Natural killer cell treated with Interleukin-12 subunit alpha and Interleukin-12 subunit beta and Interleukin-15 and Interleukin-18, amount 100 ng/mL, for 72 hours (primary cell): ENCODE results near the gene COL1A1. TPM values are rescaled to one million over a fixed set of nuclear protein-coding genes. Genes with fewer than 3 reads are reported as not detected.

Source experiments
- ATAC-seq, 2 donors: fragments of 150-1000 bp; cut with Tn5 transposase in 1 of 2; sonication (Bioruptor Pico), chemical (Tn5 transposase) in 1 of 2; 2 replicates each; pipeline ENCODE4 v1.10.0; 2021
- DNase-seq: peaks from one replicate; pipeline ENCODE4 v3.0.0; 2022; ENCODE audit warnings: low spot score
- H3K27ac Mint-ChIP-seq, 2 donors: 1 replicate in 1 of 2; 2 replicates in 1 of 2; pipeline ENCODE4 v1.8.0; 2022; ENCODE audit warnings: mixed read lengths in 2 of 2, mild to moderate bottlenecking in 1 of 2, moderate library complexity in 1 of 2
- H3K27me3 Mint-ChIP-seq, 2 donors: 1 replicate in 1 of 2; 2 replicates in 1 of 2; pipeline ENCODE4 v1.8.0; 2022; ENCODE audit warnings: mixed read lengths in 2 of 2
- H3K36me3 Mint-ChIP-seq: one replicate; pipeline ENCODE4 v1.8.0; 2022; ENCODE audit warnings: mixed read lengths
- H3K4me1 Mint-ChIP-seq, 2 donors: 1 replicate in 1 of 2; 2 replicates in 1 of 2; pipeline ENCODE4 v1.8.0; 2022; ENCODE audit warnings: low read depth in 2 of 2, mixed read lengths in 2 of 2, mild to moderate bottlenecking in 1 of 2
- H3K4me3 Mint-ChIP-seq: one replicate; pipeline ENCODE4 v1.8.0; 2022; ENCODE audit warnings: mixed read lengths
- H3K9me3 Mint-ChIP-seq: 2 replicates; pipeline ENCODE4 v1.8.0; 2022; ENCODE audit warnings: mixed read lengths
- total RNA-seq, 2 donors: library from RNA; stranded (reverse); gene quantifications; one replicate each; pipeline ENCODE4 v1.2.3, GENCODE V29; 2022

Gene COL1A1
- total RNA-seq, 2 donors from 2014 or later = 1.7 TPM; not detected in 1

DNA sequence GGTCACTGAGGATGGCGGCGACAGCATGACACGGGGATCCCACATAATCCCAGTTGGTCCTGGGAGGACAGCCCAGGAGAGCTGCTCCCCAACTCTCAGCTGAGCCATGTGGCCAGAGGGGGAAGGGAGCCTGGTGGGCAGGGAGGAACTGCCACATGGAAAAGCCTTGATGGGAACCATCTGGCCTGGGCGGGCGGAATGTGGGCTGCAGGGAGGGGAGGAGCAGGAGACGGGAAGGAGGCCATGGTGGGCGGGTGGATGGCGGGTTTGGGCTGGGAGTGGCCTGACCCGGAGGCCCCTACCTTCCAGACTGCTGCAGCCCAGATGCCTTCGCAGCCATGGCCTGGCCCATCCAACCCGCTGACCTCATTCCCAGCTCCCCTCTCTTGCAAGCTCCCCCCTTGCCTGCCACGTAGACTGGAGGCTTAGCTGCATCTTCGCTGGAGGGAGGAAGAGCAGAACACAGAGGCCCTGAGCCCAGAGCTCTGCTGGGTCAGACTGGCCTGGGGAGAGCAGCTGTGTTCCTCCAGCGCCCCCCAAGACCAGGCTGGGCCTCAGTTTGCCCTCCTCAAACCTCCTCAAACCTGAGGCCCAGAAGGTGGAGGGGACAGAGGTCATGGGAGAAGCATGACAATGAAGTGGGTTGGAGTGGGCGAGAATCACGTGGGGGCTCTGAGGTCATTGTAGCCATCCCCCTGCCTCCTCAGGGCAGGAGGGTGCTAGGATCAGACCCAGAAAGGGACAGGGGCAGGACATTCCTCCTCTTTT lies 8.2 kb upstream of the COL1A1 start:
- H3K36me3 Mint-ChIP-seq = no peaks in the 10 kb centered on the region
- ATAC-seq = no peak
- no peaks in the 10 kb centered on the region for H3K9me3 Mint-ChIP-seq
- H3K4me3 Mint-ChIP-seq = no peak overlapping the region
- H3K4me1 Mint-ChIP-seq = peaks cover 19 to 29% of the 10 kb centered on the region in 2 donors
- no peak overlapping the region for H3K27ac Mint-ChIP-seq
- DNase-seq = no peak
- peaks cover 49 to 72% of the 10 kb centered on the region in 2 donors for H3K27me3 Mint-ChIP-seq

GRCh38 chr17:50209133-50209471 lies 7.7 kb upstream of the COL1A1 start:
- no peak for ATAC-seq
- Mint-ChIP-seq H3K4me3 (no peak overlapping the region), H3K4me1 (peaks cover 19 to 29% of the 10 kb centered on the region in 2 donors), H3K9me3 (no peaks in the 10 kb centered on the region), H3K27me3 (peaks cover 44 to 67% of the 10 kb centered on the region in 2 donors), H3K27ac (no peak overlapping the region), H3K36me3 (no peaks in the 10 kb centered on the region)
- DNase-seq = no peak

GRCh38 chr17:50208611-50209061 lies 7.2 kb upstream of the COL1A1 start:
- no peak overlapping the region for H3K4me3 Mint-ChIP-seq
- H3K36me3 Mint-ChIP-seq = no peaks in the 10 kb centered on the region

DNA sequence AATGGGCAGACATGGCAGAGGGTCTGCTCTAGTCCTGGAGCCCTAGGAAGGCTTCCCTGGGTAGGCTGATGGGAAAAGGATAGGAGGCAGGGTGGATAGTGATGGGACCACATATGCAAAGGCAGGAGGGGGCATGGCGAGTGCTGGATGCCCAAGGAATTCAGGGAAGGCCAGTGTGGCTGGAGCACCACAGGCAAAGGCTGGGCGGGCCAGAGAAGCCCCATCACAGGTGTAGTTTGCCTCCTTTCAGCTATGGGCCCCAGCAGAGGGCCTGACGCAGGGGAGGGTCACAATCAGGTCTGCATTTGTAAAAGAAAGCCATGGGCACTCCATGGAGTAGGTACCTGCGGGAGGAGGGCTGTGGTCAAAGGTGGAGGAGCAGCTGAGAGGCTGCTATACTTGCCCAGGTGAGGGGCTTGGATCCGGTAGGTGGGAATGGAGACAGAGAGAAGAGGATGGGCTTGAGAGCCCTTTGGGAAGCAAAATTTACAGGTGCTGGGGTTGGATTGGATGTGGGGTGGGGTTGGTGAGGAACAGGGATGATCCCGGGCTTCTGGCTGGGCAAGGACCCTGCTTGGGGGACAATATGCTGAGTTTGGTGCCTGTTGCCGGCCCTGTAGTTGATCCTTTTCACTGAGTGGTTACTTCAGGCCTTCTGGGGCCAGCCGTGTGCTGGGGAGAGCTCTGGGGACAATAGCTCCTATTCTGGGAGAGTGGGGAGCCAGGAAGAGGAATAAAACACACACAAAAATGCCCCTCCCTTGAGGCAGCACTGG lies 6.5 kb upstream of the COL1A1 start:
- no peak for ATAC-seq
- no peaks in the 10 kb centered on the region for H3K36me3 Mint-ChIP-seq
- peaks cover 46 to 66% of the 10 kb centered on the region in 2 donors for H3K27me3 Mint-ChIP-seq
- DNase-seq = no peak
- H3K4me1 Mint-ChIP-seq = peaks cover 15 to 24% of the 10 kb centered on the region in 2 donors
- no peaks in the 10 kb centered on the region for H3K9me3 Mint-ChIP-seq
- no peak overlapping the region for H3K4me3 Mint-ChIP-seq
- no peak overlapping the region for H3K27ac Mint-ChIP-seq

More at GRCh38 chr17:50208611-50209061, 7.2 kb upstream of the COL1A1 start:
- Mint-ChIP-seq H3K4me1 (peaks cover 19 to 29% of the 10 kb centered on the region in 2 donors), H3K9me3 (no peaks in the 10 kb centered on the region), H3K27ac (no peak overlapping the region), H3K27me3 (peaks cover 44 to 65% of the 10 kb centered on the region in 2 donors)
- DNase-seq (no peak), ATAC-seq (no peak)

DNA sequence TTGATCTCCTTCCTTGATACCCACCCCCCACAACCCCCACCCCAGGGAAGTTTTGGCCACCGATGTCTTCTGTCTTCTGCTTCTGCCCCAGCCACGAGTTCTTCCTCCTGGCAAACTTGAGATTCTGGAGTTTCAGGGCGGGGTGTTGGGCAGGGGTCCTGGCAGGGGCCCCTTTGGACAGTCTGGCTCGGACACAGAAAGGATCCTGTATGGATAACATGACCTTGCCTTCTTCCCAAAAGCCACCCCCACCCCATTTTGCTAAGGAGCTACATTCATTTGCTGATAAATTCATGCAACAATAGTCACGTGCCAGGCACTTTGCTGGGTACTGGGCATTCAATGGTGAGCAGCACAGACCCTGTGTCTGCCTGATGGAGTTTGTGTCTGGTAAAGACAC lies 5.9 kb upstream of the COL1A1 start:
- Mint-ChIP-seq H3K36me3 (no peaks in the 10 kb centered on the region), H3K4me3 (no peak overlapping the region), H3K27ac (no peak overlapping the region), H3K9me3 (no peaks in the 10 kb centered on the region), H3K4me1 (peaks cover 12 to 18% of the 10 kb centered on the region in 2 donors), H3K27me3 (peaks cover 52 to 70% of the 10 kb centered on the region in 2 donors)
- ATAC-seq (no peak), DNase-seq (no peak)

GRCh38 chr17:50206604-50207293 lies 5.3 kb upstream of the COL1A1 start:
- no peak for DNase-seq
- Mint-ChIP-seq H3K27me3 (peaks cover 56 to 70% of the 10 kb centered on the region in 2 donors), H3K4me1 (peaks cover 11 to 12% of the 10 kb centered on the region in 2 donors), H3K36me3 (no peaks in the 10 kb centered on the region), H3K27ac (no peak overlapping the region), H3K4me3 (no peak overlapping the region), H3K9me3 (no peaks in the 10 kb centered on the region)
- no peak for ATAC-seq

DNA sequence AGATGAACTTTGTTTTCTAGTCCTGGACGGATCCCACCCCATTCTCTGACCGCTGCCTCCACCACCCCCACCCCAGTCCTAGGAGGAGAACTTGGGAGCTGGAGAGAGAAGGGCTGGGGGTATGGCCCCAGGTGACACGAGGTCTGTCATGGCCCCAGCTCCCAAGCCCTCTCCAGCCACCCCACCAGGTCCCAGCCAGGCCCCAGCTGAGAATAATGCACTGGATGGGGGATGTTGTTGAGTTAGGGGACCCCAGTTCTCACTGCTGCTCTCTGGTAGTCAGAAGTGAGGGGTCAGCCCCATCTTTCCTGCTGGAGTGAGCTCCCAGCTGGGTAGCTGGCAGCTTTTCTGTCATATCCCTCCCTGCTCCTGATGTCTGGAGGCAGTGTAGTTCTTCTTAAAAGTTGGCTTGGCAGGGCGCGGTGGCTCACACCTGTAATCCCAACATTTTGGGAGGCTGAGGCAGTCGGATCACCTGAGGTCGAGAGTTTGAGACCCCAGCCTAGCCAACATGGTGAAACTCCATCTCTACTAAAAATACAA lies 4.6 kb upstream of the COL1A1 start:
- Mint-ChIP-seq H3K4me1 (peaks cover 9 to 12% of the 10 kb centered on the region in 2 donors), H3K4me3 (no peak overlapping the region), H3K27ac (no peak overlapping the region), H3K9me3 (no peaks in the 10 kb centered on the region), H3K36me3 (no peaks in the 10 kb centered on the region), H3K27me3 (peaks cover 54 to 68% of the 10 kb centered on the region in 2 donors)
- DNase-seq (peak; percentile 12), ATAC-seq (no peak)

DNA sequence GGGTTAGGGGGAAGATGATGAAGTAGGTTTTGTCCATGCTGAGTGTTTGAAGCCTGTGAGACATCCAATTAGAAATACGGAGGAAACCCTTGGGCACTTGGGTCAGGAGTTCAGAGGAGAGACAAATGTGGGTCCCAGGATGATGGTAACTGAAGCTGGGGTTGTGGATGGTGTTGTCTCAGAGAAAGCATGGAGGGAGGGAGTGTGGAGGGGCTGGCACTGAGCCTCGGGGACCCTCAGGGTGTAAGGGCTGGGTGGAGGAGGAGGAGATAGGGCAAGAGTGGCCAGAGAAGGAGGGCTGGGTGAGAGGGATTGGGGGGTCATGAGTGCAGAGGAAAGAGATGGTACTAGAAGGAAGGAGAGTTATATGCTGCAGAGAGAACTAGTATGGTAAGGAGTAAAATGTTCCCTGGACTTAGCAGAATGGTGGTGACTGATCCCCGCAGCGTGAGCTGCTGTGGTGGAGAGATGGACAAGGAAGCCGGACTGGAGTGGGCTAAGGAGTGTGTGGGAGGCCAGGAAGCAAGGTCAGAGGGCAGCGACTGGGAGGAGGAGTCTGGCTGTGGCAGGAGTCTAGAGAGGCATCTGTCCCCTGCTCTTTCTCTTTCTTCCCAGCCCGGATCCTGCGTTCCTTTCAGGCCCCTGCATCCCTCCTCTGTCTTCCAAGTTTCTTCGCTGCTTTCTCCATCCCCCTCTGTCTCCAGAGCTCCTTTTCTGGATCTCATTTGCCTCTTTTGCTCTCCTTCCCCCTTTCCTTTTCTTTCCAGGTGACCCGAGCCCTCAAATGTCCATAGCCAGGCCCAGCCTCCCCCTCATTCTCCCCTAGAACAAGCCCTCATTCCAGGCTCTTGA lies 3.9 kb upstream of the COL1A1 start:
- no peak overlapping the region for H3K4me3 Mint-ChIP-seq
- peaks cover 14 to 16% of the 10 kb centered on the region in 2 donors for H3K4me1 Mint-ChIP-seq
- ATAC-seq (no peak), DNase-seq (peak; percentile 25)
- H3K27me3 Mint-ChIP-seq = peaks cover 58 to 70% of the 10 kb centered on the region in 2 donors
- H3K27ac Mint-ChIP-seq = no peak overlapping the region
- no peaks in the 10 kb centered on the region for H3K36me3 Mint-ChIP-seq
- H3K9me3 Mint-ChIP-seq = no peaks in the 10 kb centered on the region

GRCh38 chr17:50204431-50204830 lies 3.0 kb upstream of the COL1A1 start:
- H3K4me1 Mint-ChIP-seq = peaks cover 14 to 16% of the 10 kb centered on the region in 2 donors
- no peaks in the 10 kb centered on the region for H3K36me3 Mint-ChIP-seq
- H3K27ac Mint-ChIP-seq = no peak overlapping the region
- no peak overlapping the region for H3K4me3 Mint-ChIP-seq
- ATAC-seq (no peak), DNase-seq (no peak)
- H3K9me3 Mint-ChIP-seq = no peaks in the 10 kb centered on the region
- H3K27me3 Mint-ChIP-seq = peaks cover 58 to 70% of the 10 kb centered on the region in 2 donors

DNA sequence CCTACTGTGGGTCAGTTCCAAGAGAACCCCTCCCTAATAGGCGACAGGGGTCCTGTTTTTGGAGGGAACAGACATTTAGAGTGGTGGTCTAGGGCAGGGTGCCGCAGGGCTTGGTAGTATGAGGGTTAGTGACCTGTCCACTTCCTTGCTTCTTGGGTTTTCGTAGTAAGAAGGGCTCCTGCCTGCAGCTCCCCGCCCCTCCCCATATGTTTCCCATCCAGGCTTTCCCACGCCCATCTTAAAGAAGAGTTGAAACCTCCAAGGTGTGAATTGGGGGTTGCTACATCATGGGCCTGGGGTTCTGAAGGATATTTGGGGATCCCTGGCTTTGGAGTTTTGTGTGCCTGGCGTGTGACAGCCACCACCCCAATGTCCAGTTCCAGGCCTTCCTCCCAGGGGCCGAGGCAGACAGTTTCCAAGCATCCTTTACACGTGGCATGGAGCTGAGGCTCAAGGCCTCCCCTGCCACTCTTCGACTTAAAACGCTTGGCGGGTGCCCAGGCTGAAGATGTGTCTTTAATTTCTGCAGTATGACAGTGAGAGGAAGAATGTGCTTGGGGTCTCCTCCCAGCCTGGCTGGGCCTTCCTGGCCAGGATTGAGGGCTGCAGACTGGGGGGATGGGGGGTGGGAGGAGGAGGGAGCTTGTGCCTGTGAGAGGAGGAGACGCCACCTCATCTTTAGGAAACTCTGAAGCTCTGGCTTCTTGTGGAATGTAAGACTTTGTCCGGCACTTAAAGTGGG lies 2.3 kb upstream of the COL1A1 start:
- ATAC-seq (no peak), DNase-seq (no peak)
- Mint-ChIP-seq H3K4me3 (no peak overlapping the region), H3K9me3 (no peaks in the 10 kb centered on the region), H3K27me3 (peaks cover 55 to 67% of the 10 kb centered on the region in 2 donors), H3K27ac (no peak overlapping the region), H3K4me1 (peaks cover 14 to 16% of the 10 kb centered on the region in 2 donors), H3K36me3 (no peaks in the 10 kb centered on the region)

GRCh38 chr17:50203086-50203485 lies 1.7 kb upstream of the COL1A1 start:
- no peak for DNase-seq
- Mint-ChIP-seq H3K27ac (no peak overlapping the region), H3K4me3 (no peak overlapping the region), H3K4me1 (peaks cover 14 to 21% of the 10 kb centered on the region in 2 donors), H3K27me3 (peaks cover 54 to 67% of the 10 kb centered on the region in 2 donors), H3K9me3 (no peaks in the 10 kb centered on the region), H3K36me3 (no peaks in the 10 kb centered on the region)
- no peak for ATAC-seq

- H3K4me1 Mint-ChIP-seq = peaks cover 9 to 13% of the 10 kb centered on the region in 2 donors
Observed at GRCh38 chr17:50200457-50201275, 765 bp downstream of the COL1A1 start.

More at GRCh38 chr17:50200457-50201275, 765 bp downstream of the COL1A1 start:
- H3K36me3 Mint-ChIP-seq = no peaks in the 10 kb centered on the region
- DNase-seq (peak; percentile 84), ATAC-seq (peak; percentile 87 to 90)
- H3K27ac Mint-ChIP-seq = no peak overlapping the region
- peaks cover 47 to 51% of the 10 kb centered on the region in 2 donors for H3K27me3 Mint-ChIP-seq
- no peaks in the 10 kb centered on the region for H3K9me3 Mint-ChIP-seq
- peak overlapping the region; percentile 84 for H3K4me3 Mint-ChIP-seq
